OCI-LY3 (cell line): ENCODE measurements around the gene CAMSAP2.
A peak's percentile ranks its signal among the peaks of the same experiment; 100 is the strongest.

Source experiments
- H2AFZ ChIP-seq: fragments of 200-600, 300-600 bp; shearing (Covaris generic); 2 replicates; pipeline ENCODE4 v1.6.0; 2014; ENCODE audit warnings: antibody characterized with exemption, low read depth, low read length
- H3K27ac ChIP-seq: fragments of 200-600, 300-600 bp; sonication (generic); 2 replicates; pipeline ENCODE4 v1.5.1; 2014; ENCODE audit warnings: mild to moderate bottlenecking, low read length, moderate library complexity, mixed read lengths
- H3K27me3 ChIP-seq: fragments of 200-600, 300-600 bp; sonication (generic); 2 replicates; pipeline ENCODE4 v1.6.1; 2014; ENCODE audit warnings: low read depth, low read length, mixed read lengths
- H3K36me3 ChIP-seq: fragments of 200-600, 300-600 bp; sonication (generic); replicated peaks from 2 replicates; pipeline ENCODE3; 2014; ENCODE audit warnings: low read depth, low read length, mixed read lengths
- H3K4me1 ChIP-seq: fragments of 300-600, 200-600 bp; sonication (generic); 2 replicates; pipeline ENCODE4 v1.6.1; 2014; ENCODE audit warnings: low read length, mixed read lengths
- H3K4me2 ChIP-seq: fragments of 200-600, 300-600 bp; sonication (generic); 2 replicates; pipeline ENCODE4 v1.6.1; 2014; ENCODE audit warnings: low read length, mixed read lengths
- H3K4me3 ChIP-seq: fragments of 300-600, 200-600 bp; sonication (generic); 2 replicates; pipeline ENCODE4 v1.5.1; 2014; ENCODE audit warnings: antibody characterized with exemption, mild to moderate bottlenecking, low read length, moderate library complexity
- H3K79me2 ChIP-seq: fragments of 300-600, 200-600 bp; shearing (Covaris generic); 2 replicates; pipeline ENCODE4 v1.6.1; 2014; ENCODE audit warnings: mild to moderate bottlenecking, low read length, mixed read lengths
- H3K9ac ChIP-seq: fragments of 300-600, 200-600 bp; shearing (Covaris generic); 2 replicates; pipeline ENCODE4 v1.6.0; 2014; ENCODE audit warnings: mild to moderate bottlenecking, low read length, moderate library complexity
- H3K9me3 ChIP-seq: fragments of 200-600, 300-600 bp; shearing (Covaris generic); 2 replicates; pipeline ENCODE4 v1.6.1; 2014; ENCODE audit warnings: low read length, mixed read lengths; ENCODE audit not compliant: insufficient read depth
- H4K20me1 ChIP-seq: fragments of 200-600, 300-600 bp; sonication (generic); 2 replicates; pipeline ENCODE4 v1.6.1; 2016; ENCODE audit warnings: low read length, mixed read lengths; ENCODE audit not compliant: insufficient read depth
- CTCF ChIP-seq: fragments of 200-600, 300-600 bp; sonication (generic); IDR thresholded peaks from 2 replicates; pipeline ENCODE4 v1.5.1; 2014; ENCODE audit warnings: antibody characterized with exemption, low read length, low read depth
- EZH2phosphoT487 ChIP-seq: fragments of 200-600 bp; shearing (Covaris generic); IDR thresholded peaks from 2 replicates; pipeline ENCODE4 v1.6.1; 2018; ENCODE audit warnings: antibody characterized with exemption, mixed run types, low read depth

The CAMSAP2 gene

GRCh38 chr1:200874694-200875093 is 136.0 kb downstream of the CAMSAP2 start:
- Histone ChIP-seq H3K9me3 (no peaks in the 10 kb centered on the region), H2AFZ (no peak overlapping the region), H4K20me1 (no peaks in the 10 kb centered on the region; the same call in 1 of the 2 replicates), H3K4me2 (no peak overlapping the region), H3K27me3 (peaks cover 71% of the 10 kb centered on the region), H3K36me3 (no peaks in the 10 kb centered on the region), H3K27ac (no peak overlapping the region), H3K4me3 (no peak overlapping the region), H3K4me1 (peaks cover 36% of the 10 kb centered on the region), H3K79me2 (no peaks in the 10 kb centered on the region), H3K9ac (no peak overlapping the region)
- TF ChIP-seq EZH2phosphoT487 (no peak), CTCF (no peak)

- TF ChIP-seq EZH2phosphoT487 (no peak), CTCF (no peak)
- peaks cover 35% of the 10 kb centered on the region for H3K4me1 ChIP-seq
- H3K27me3 ChIP-seq = peaks cover 74% of the 10 kb centered on the region
- H3K27ac ChIP-seq = no peak overlapping the region
- H2AFZ ChIP-seq = no peak overlapping the region
- no peak overlapping the region for H3K4me2 ChIP-seq
- H3K4me3 ChIP-seq = no peak overlapping the region
- no peaks in the 10 kb centered on the region; the same call in 1 of the 2 replicates for H4K20me1 ChIP-seq
- H3K9ac ChIP-seq = no peak overlapping the region
- no peaks in the 10 kb centered on the region for H3K9me3 ChIP-seq
- no peaks in the 10 kb centered on the region for H3K36me3 ChIP-seq
- no peaks in the 10 kb centered on the region for H3K79me2 ChIP-seq
Observed at GRCh38 chr1:200875416-200875815, 136.7 kb downstream of the CAMSAP2 start.

GRCh38 chr1:200877010-200877409 is 138.3 kb downstream of the CAMSAP2 start:
- Histone ChIP-seq H3K27ac (no peak overlapping the region), H3K79me2 (no peaks in the 10 kb centered on the region), H3K4me3 (no peak overlapping the region), H3K27me3 (peaks cover 72% of the 10 kb centered on the region), H4K20me1 (no peaks in the 10 kb centered on the region; the same call in 1 of the 2 replicates), H3K4me1 (peaks cover 36% of the 10 kb centered on the region), H3K36me3 (no peaks in the 10 kb centered on the region), H3K4me2 (no peak overlapping the region), H3K9ac (no peak overlapping the region), H2AFZ (no peak overlapping the region), H3K9me3 (no peaks in the 10 kb centered on the region)
- TF ChIP-seq EZH2phosphoT487 (no peak), CTCF (no peak)

GRCh38 chr1:200877839-200878551 is 139.3 kb downstream of the CAMSAP2 start:
- Histone ChIP-seq H3K27ac (no peak overlapping the region), H3K4me2 (peak overlapping the region; percentile 66), H3K9me3 (no peaks in the 10 kb centered on the region), H4K20me1 (no peaks in the 10 kb centered on the region; the same call in 1 of the 2 replicates), H3K4me3 (peak overlapping the region; percentile 5; the same call in 1 of the 2 replicates), H3K4me1 (peaks cover 37% of the 10 kb centered on the region), H3K79me2 (no peaks in the 10 kb centered on the region), H3K27me3 (peaks cover 73% of the 10 kb centered on the region), H2AFZ (no peak overlapping the region), H3K9ac (no peak overlapping the region), H3K36me3 (no peaks in the 10 kb centered on the region)
- TF ChIP-seq CTCF = no peak
- TF ChIP-seq EZH2phosphoT487 = peak; percentile 86
